Adipocyte (in vitro differentiated cells): Measurements from ENCODE around the gene SELENOV.

Experiments
- DNase-seq: peaks from one replicate; pipeline ENCODE4 v3.0.0-alpha.2; 2015; ENCODE audit warnings: low read depth
- H3K27me3 ChIP-seq: replicated peaks from 2 replicates; pipeline ENCODE4 v1.7.0; 2013; ENCODE audit warnings: mild to moderate bottlenecking, low read length, moderate library complexity; ENCODE audit not compliant: control insufficient read depth, insufficient read depth
- H3K36me3 ChIP-seq: 2 replicates; pipeline ENCODE4 v1.7.0; 2013; ENCODE audit warnings: low read length, mild to moderate bottlenecking, moderate library complexity; ENCODE audit not compliant: control insufficient read depth, insufficient read depth, severe bottlenecking
- H3K4me1 ChIP-seq: 2 replicates; pipeline ENCODE4 v1.7.0; 2013; ENCODE audit warnings: mild to moderate bottlenecking, low read length, moderate library complexity; ENCODE audit not compliant: control insufficient read depth, insufficient read depth
- H3K4me3 ChIP-seq: 2 replicates; pipeline ENCODE4 v1.7.0; 2013; ENCODE audit warnings: mild to moderate bottlenecking, low read length, moderate library complexity
- H3K9ac ChIP-seq: 2 replicates; pipeline ENCODE4 v1.7.0; 2013; ENCODE audit warnings: mild to moderate bottlenecking, low read length, moderate library complexity
- H3K9me3 ChIP-seq: 2 replicates; pipeline ENCODE4 v1.7.0; 2013; ENCODE audit warnings: mild to moderate bottlenecking, low read length, moderate library complexity; ENCODE audit not compliant: control insufficient read depth

Gene SELENOV

DNA sequence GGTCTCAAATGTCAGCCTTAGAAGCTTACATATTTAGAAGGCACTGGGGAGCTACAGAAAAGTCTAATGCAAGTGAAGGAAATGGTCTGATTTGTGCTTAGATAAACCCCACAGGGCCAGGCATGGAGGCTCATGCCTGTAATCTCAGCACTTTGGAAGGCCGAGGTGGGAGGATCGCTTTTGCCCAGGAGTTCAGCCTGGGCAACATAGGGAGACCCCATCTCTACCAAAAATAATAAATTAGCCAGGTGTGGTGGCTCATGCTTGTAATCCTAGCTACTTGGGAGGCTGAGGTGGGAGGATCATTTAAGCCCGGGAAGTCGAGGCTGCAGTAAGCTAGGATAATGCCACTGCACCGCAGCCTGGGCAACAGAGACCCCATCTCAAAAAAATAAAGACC, 18.9 kb upstream of the SELENOV start:
- H3K9me3 ChIP-seq = no peaks in the 10 kb centered on the region
- no peak overlapping the region for H3K4me3 ChIP-seq
- no peak for DNase-seq
- H3K9ac ChIP-seq = no peak overlapping the region
- H3K27me3 ChIP-seq = peaks cover 34% of the 10 kb centered on the region
- H3K4me1 ChIP-seq = peaks cover 7% of the 10 kb centered on the region
- peaks cover 9% of the 10 kb centered on the region for H3K36me3 ChIP-seq

DNA sequence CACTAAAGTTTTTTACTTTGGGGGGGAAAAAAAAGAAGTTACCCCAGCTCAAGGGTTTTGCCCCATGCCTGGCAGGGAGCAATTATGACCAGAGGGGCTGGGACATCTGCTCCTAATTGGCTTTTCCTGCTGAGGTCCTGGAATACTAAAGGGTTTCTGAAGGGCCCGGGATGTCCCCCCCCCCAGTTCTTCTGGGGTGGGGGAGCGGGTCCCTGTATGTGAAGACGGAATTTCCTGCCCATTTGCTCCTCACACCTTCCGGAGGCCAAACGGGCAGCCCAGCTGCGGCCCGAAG, 17.3 kb upstream of the SELENOV start:
- H3K9me3 ChIP-seq = no peaks in the 10 kb centered on the region
- peaks cover 7% of the 10 kb centered on the region for H3K4me1 ChIP-seq
- no peak for DNase-seq
- H3K4me3 ChIP-seq = peak overlapping the region; percentile 27
- peaks cover 34% of the 10 kb centered on the region for H3K27me3 ChIP-seq
- no peaks in the 10 kb centered on the region for H3K36me3 ChIP-seq
- H3K9ac ChIP-seq = no peak overlapping the region

- Histone ChIP-seq H3K9ac (no peak overlapping the region), H3K36me3 (no peaks in the 10 kb centered on the region), H3K9me3 (no peaks in the 10 kb centered on the region), H3K4me1 (peaks cover 7% of the 10 kb centered on the region), H3K27me3 (peaks cover 37% of the 10 kb centered on the region), H3K4me3 (peak overlapping the region; percentile 27)
- peak; percentile 60 for DNase-seq
These were observed 16.7 kb upstream of the SELENOV start for GRCh38 chr19:39497996-39498797.

DNA sequence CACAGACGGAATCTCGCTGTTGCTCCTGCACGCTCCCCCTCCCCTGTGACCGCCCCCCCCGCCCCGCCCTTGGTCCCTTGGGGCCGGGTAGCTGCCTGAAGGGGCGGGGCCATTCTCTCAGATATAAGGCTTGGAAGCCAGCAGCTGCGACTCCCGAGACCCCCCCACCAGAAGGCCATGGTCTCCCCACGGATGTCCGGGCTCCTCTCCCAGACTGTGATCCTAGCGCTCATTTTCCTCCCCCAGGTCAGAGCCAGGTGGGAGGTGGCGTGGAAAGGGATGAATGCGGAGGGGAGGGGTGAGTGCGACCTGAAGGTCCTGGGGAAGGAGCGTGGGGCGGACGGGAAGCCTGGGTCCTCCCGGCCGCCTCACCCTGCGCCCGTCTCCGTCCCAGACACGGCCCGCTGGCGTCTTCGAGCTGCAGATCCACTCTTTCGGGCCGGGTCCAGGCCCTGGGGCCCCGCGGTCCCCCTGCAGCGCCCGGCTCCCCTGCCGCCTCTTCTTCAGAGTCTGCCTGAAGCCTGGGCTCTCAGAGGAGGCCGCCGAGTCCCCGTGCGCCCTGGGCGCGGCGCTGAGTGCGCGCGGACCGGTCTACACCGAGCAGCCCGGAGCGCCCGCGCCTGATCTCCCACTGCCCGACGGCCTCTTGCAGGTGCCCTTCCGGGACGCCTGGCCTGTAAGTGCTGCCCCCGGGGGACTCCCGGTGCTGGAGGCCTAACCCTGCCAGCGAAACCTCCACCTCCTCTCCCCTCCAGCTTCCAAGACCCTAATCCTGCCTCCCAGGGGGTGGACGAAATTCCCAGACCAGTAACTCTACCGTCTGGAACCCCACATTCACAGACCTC, 15.9 kb upstream of the SELENOV start, which contains the start of gene DLL3:
TSS of gene DLL3 (plus strand) at position 150 of the 845 bp plus-strand sequence. CDS start at position 178, 28 bp downstream.
- Histone ChIP-seq H3K9ac (no peak within 1 kb of the TSS), H3K9me3 (no peaks in the 10 kb centered on the region), H3K4me3 (peak within 1 kb of the TSS; percentile 27), H3K4me1 (peaks cover 7% of the 10 kb centered on the region), H3K27me3 (peaks cover 46% of the 10 kb centered on the region), H3K36me3 (no peaks in the 10 kb centered on the region)
- peak; percentile 29 for DNase-seq

GRCh38 chr19:39499932-39500331, 15.0 kb upstream of the SELENOV start:
- Histone ChIP-seq H3K4me1 (peaks cover 7% of the 10 kb centered on the region), H3K9me3 (no peaks in the 10 kb centered on the region), H3K27me3 (peaks cover 54% of the 10 kb centered on the region), H3K4me3 (no peak overlapping the region), H3K36me3 (no peaks in the 10 kb centered on the region), H3K9ac (no peak overlapping the region)
- no peak for DNase-seq

DNA sequence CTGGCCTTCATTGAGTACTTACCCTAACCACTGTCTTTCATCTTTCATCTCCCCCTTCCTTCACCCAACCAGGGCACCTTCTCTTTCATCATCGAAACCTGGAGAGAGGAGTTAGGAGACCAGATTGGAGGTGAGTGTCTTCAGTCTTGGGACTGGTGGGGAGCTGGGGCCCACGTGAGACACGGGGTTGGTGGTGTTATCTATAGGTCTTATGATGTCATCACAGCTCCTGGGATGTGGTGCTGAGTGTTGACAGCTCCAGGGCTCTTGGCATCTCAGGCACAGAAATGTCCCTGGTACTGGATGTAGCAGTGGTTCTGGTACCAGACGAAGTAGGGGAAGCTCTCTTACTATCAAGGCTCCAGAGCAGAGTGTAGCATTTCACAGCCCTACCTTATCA, 14.4 kb upstream of the SELENOV start:
- Histone ChIP-seq H3K27me3 (peaks cover 60% of the 10 kb centered on the region), H3K9me3 (no peaks in the 10 kb centered on the region)

GRCh38 chr19:39501340-39501739, 13.6 kb upstream of the SELENOV start:
- no peaks in the 10 kb centered on the region for H3K9me3 ChIP-seq
- no peaks in the 10 kb centered on the region for H3K36me3 ChIP-seq
- H3K4me1 ChIP-seq = peaks cover 7% of the 10 kb centered on the region
- no peak for DNase-seq
- H3K4me3 ChIP-seq = no peak overlapping the region
- H3K27me3 ChIP-seq = peaks cover 65% of the 10 kb centered on the region
- no peak overlapping the region for H3K9ac ChIP-seq

More for the DNA sequence above, 14.4 kb upstream of the SELENOV start:
- H3K4me1 ChIP-seq = peaks cover 7% of the 10 kb centered on the region
- H3K4me3 ChIP-seq = no peak overlapping the region
- H3K36me3 ChIP-seq = no peaks in the 10 kb centered on the region
- H3K9ac ChIP-seq = no peak overlapping the region
- no peak for DNase-seq

DNA sequence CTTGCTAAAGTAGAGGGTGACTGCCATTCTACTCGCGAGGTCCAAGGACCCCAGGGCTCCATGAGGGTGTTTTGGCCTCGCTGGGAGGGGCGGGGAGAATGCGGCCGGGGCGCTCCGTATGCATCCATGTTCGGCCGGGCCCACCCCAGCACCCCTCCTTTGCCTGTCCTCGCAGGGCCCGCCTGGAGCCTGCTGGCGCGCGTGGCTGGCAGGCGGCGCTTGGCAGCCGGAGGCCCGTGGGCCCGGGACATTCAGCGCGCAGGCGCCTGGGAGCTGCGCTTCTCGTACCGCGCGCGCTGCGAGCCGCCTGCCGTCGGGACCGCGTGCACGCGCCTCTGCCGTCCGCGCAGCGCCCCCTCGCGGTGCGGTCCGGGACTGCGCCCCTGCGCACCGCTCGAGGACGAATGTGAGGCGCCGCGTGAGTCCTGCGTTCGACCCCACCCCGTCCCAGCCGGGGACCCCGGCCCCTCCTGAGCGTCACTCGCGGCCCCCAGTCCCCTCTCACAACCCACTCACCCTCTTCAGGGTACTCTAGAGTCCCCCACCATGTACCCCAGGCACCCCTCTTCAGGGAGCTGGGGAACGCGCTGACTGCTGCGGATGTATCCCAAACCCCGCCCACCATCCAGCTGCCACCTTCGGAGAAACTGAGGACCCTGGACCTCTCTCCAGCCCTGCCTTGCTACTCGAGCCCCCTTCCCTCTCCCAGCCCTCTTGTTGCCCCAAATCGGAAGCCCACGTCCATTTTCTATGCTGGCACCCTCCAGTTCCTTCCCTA, 12.1 kb upstream of the SELENOV start:
- Histone ChIP-seq H3K4me1 (peaks cover 7% of the 10 kb centered on the region), H3K27me3 (peaks cover 59% of the 10 kb centered on the region), H3K36me3 (no peaks in the 10 kb centered on the region), H3K9me3 (no peaks in the 10 kb centered on the region), H3K9ac (no peak overlapping the region), H3K4me3 (no peak overlapping the region)
- DNase-seq = peak; percentile 79

DNA sequence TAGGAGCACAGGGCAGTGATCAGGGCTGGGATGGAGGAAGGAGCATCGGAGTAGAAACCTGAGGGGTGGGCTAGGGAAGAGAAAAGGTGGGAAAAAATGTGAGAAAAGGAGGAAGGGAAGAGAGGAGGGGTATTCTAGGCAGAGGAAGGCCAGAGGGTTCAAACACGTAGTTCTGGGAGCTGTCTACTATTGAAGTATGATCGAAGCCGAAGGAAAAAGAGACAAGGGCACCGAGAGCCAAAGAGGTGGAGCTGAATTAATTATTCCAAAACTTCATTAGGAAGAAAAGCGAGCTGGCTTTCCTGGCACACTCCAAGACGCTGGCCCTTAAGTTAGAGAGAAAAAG, 8.4 kb upstream of the SELENOV start:
- no peaks in the 10 kb centered on the region for H3K9me3 ChIP-seq
- peaks cover 44% of the 10 kb centered on the region for H3K27me3 ChIP-seq
- H3K4me1 ChIP-seq = no peaks in the 10 kb centered on the region
- DNase-seq = no peak
- H3K4me3 ChIP-seq = peak overlapping the region; percentile 76
- H3K36me3 ChIP-seq = no peaks in the 10 kb centered on the region
- H3K9ac ChIP-seq = no peak overlapping the region

DNA sequence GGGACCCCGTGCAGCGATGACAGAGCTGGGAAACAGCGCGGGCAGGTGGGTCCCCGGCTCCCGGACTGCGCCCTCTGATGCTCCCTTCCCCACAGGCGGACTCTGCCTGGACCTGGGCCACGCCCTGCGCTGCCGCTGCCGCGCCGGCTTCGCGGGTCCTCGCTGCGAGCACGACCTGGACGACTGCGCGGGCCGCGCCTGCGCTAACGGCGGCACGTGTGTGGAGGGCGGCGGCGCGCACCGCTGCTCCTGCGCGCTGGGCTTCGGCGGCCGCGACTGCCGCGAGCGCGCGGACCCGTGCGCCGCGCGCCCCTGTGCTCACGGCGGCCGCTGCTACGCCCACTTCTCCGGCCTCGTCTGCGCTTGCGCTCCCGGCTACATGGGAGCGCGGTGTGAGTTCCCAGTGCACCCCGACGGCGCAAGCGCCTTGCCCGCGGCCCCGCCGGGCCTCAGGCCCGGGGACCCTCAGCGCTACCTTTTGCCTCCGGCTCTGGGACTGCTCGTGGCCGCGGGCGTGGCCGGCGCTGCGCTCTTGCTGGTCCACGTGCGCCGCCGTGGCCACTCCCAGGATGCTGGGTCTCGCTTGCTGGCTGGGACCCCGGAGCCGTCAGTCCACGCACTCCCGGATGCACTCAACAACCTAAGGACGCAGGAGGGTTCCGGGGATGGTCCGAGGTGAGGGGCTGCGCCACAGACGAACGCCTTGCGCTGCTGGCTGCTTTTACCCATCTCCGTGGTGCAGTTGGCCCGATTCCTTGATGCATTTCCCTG, 7.8 kb upstream of the SELENOV start:
- Histone ChIP-seq H3K27me3 (peaks cover 46% of the 10 kb centered on the region), H3K9ac (no peak overlapping the region)

More for the DNA sequence above, 7.8 kb upstream of the SELENOV start:
- peak; percentile 70 for DNase-seq
- Histone ChIP-seq H3K36me3 (no peaks in the 10 kb centered on the region), H3K4me1 (no peaks in the 10 kb centered on the region), H3K9me3 (no peaks in the 10 kb centered on the region), H3K4me3 (peak overlapping the region; percentile 76)
